ENCODE measurements around the gene POLR3H.

POLR3H gene

GRCh38 chr22:41488076-41488475 is 56.2 kb downstream of the POLR3H start:
- no peak for DNase-seq

GRCh38 chr22:41487037-41487935 is 57.0 kb downstream of the POLR3H start:
- Mint-ChIP-seq H3K4me3 (no peak overlapping the region), H3K27me3 (ENCODE audit: low read depth, poor library complexity) (peaks cover 2% of the 10 kb centered on the region), H3K4me1 (peaks cover 19% of the 10 kb centered on the region), H3K9me3 (no peaks in the 10 kb centered on the region), H3K36me3 (ENCODE audit: low read depth) (no peaks in the 10 kb centered on the region), H3K27ac (peak overlapping the region; percentile 82)
- TF ChIP-seq, protein P1, sequence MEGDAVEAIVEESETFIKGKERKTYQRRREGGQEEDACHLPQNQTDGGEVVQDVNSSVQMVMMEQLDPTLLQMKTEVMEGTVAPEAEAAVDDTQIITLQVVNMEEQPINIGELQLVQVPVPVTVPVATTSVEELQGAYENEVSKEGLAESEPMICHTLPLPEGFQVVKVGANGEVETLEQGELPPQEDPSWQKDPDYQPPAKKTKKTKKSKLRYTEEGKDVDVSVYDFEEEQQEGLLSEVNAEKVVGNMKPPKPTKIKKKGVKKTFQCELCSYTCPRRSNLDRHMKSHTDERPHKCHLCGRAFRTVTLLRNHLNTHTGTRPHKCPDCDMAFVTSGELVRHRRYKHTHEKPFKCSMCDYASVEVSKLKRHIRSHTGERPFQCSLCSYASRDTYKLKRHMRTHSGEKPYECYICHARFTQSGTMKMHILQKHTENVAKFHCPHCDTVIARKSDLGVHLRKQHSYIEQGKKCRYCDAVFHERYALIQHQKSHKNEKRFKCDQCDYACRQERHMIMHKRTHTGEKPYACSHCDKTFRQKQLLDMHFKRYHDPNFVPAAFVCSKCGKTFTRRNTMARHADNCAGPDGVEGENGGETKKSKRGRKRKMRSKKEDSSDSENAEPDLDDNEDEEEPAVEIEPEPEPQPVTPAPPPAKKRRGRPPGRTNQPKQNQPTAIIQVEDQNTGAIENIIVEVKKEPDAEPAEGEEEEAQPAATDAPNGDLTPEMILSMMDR (IDR thresholded peaks at IDR 0.05), result no peak
- no peak for DNase-seq

More at GRCh38 chr22:41488076-41488475, 56.2 kb downstream of the POLR3H start:
- Mint-ChIP-seq H3K4me3 (no peak overlapping the region), H3K27me3 (ENCODE audit: low read depth, poor library complexity) (peaks cover 2% of the 10 kb centered on the region), H3K36me3 (ENCODE audit: low read depth) (no peaks in the 10 kb centered on the region), H3K4me1 (peaks cover 19% of the 10 kb centered on the region), H3K27ac (no peak overlapping the region), H3K9me3 (no peaks in the 10 kb centered on the region)
- TF ChIP-seq, protein P1 (IDR thresholded peaks at IDR 0.05), result no peak

- Mint-ChIP-seq H3K4me3 (no peak overlapping the region), H3K4me1 (peaks cover 13% of the 10 kb centered on the region), H3K9me3 (no peaks in the 10 kb centered on the region), H3K27ac (no peak overlapping the region), H3K27me3 (ENCODE audit: low read depth, poor library complexity) (no peaks in the 10 kb centered on the region), H3K36me3 (ENCODE audit: low read depth) (no peaks in the 10 kb centered on the region)
- DNase-seq, result no peak
- TF ChIP-seq, protein P1 (IDR thresholded peaks at IDR 0.05), result no peak
Measured at GRCh38 chr22:41485033-41485432, 59.2 kb downstream of the POLR3H start.

- Mint-ChIP-seq H3K27me3 (ENCODE audit: low read depth, poor library complexity) (no peaks in the 10 kb centered on the region), H3K36me3 (ENCODE audit: low read depth) (no peaks in the 10 kb centered on the region), H3K4me3 (no peak overlapping the region), H3K9me3 (no peaks in the 10 kb centered on the region), H3K4me1 (peaks cover 21% of the 10 kb centered on the region), H3K27ac (peak overlapping the region; percentile 17)
- TF ChIP-seq, protein P1 (IDR thresholded peaks at IDR 0.05), result no peak
- DNase-seq, result no peak
Measured at GRCh38 chr22:41482319-41482935, 61.8 kb downstream of the POLR3H start.

- H3K4me3 Mint-ChIP-seq, result no peak overlapping the region
- TF ChIP-seq, protein P1 (IDR thresholded peaks at IDR 0.05), result no peak
- no peak for DNase-seq
- H3K9me3 Mint-ChIP-seq, result no peaks in the 10 kb centered on the region
- peaks cover 17% of the 10 kb centered on the region for H3K4me1 Mint-ChIP-seq
- H3K36me3 Mint-ChIP-seq (ENCODE audit: low read depth), result no peaks in the 10 kb centered on the region
- no peak overlapping the region for H3K27ac Mint-ChIP-seq
- H3K27me3 Mint-ChIP-seq (ENCODE audit: low read depth, poor library complexity), result no peaks in the 10 kb centered on the region
Measured at GRCh38 chr22:41481925-41482318, 62.3 kb downstream of the POLR3H start.

All from nephron progenitor cell (in vitro differentiated cells).